Epithelial cell of esophagus (primary cell): ENCODE data around the gene ZNF646.

Source experiments
- DNase-seq: peaks from one replicate; pipeline ENCODE4 v3.0.0; 2010; ENCODE audit warnings: low read depth
- H3K4me3 ChIP-seq: 2 replicates; pipeline ENCODE4 v1.5.1; 2011; ENCODE audit warnings: mild to moderate bottlenecking, low read length, control low read depth
- TF ChIP-seq, protein P1 (sequence below): IDR thresholded peaks from 2 replicates; pipeline ENCODE4 v1.5.1; 2011; ENCODE audit warnings: low read depth, mild to moderate bottlenecking, low read length, control low read depth, inconsistent platforms; ENCODE audit not compliant: insufficient read depth; ENCODE audit errors: missing control alignments

ZNF646 gene

DNA sequence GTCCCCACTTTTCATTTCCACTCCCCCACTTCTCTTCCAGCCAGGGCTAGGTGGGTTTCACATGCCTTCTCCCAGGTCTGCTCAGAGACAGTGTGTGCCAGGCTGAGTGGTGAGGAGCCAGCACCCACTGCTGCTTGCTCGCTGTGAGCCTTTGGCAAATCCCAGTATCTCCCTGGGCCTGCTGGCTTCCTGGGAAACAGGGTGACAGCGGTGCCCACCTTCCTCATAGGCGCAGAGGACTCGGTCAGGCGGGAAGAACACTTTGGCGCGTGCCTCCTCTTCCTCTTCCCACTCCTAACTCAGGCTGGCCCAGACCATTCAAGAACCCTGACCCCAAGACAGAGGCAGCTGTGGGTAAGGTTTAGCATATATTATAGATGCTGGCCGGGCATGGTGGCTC is 15.0 kb downstream of the ZNF646 start:
- no peak for DNase-seq
- no peak overlapping the region for H3K4me3 ChIP-seq
- TF ChIP-seq, protein P1, sequence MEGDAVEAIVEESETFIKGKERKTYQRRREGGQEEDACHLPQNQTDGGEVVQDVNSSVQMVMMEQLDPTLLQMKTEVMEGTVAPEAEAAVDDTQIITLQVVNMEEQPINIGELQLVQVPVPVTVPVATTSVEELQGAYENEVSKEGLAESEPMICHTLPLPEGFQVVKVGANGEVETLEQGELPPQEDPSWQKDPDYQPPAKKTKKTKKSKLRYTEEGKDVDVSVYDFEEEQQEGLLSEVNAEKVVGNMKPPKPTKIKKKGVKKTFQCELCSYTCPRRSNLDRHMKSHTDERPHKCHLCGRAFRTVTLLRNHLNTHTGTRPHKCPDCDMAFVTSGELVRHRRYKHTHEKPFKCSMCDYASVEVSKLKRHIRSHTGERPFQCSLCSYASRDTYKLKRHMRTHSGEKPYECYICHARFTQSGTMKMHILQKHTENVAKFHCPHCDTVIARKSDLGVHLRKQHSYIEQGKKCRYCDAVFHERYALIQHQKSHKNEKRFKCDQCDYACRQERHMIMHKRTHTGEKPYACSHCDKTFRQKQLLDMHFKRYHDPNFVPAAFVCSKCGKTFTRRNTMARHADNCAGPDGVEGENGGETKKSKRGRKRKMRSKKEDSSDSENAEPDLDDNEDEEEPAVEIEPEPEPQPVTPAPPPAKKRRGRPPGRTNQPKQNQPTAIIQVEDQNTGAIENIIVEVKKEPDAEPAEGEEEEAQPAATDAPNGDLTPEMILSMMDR, result no peak

GRCh38 chr16:31090540-31090939 is 16.3 kb downstream of the ZNF646 start:
- H3K4me3 ChIP-seq, result no peak overlapping the region
- TF ChIP-seq, protein P1, result no peak
- DNase-seq, result peak; percentile 54

GRCh38 chr16:31092330-31092729 is 18.1 kb downstream of the ZNF646 start:
- TF ChIP-seq, protein P1, result no peak

GRCh38 chr16:31093132-31093703 is 19.0 kb downstream of the ZNF646 start:
- TF ChIP-seq, protein P1, result no peak
- DNase-seq, result peak; percentile 48
- H3K4me3 ChIP-seq, result peak overlapping the region; percentile 87

More at GRCh38 chr16:31092330-31092729, 18.1 kb downstream of the ZNF646 start:
- DNase-seq, result no peak
- H3K4me3 ChIP-seq, result no peak overlapping the region

DNA sequence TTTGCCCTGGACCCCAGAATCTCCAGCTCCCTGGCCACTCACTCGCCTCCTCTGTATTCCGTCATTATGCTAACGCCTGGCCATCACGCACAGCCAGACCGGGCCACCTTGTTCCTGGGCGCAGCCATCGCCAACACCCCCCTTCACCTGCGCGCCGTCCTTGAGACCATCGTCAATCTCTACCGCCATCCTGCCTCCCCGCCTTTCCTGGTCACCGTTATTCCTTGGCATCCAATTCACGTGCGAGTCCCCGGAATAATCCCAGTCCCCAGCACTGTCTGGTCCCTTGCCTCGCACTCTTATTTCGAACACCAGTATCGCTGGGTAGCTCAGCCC is 19.8 kb downstream of the ZNF646 start:
- TF ChIP-seq, protein P1, result no peak
- H3K4me3 ChIP-seq, result peak overlapping the region; percentile 87
- peak; percentile 16 for DNase-seq

DNA sequence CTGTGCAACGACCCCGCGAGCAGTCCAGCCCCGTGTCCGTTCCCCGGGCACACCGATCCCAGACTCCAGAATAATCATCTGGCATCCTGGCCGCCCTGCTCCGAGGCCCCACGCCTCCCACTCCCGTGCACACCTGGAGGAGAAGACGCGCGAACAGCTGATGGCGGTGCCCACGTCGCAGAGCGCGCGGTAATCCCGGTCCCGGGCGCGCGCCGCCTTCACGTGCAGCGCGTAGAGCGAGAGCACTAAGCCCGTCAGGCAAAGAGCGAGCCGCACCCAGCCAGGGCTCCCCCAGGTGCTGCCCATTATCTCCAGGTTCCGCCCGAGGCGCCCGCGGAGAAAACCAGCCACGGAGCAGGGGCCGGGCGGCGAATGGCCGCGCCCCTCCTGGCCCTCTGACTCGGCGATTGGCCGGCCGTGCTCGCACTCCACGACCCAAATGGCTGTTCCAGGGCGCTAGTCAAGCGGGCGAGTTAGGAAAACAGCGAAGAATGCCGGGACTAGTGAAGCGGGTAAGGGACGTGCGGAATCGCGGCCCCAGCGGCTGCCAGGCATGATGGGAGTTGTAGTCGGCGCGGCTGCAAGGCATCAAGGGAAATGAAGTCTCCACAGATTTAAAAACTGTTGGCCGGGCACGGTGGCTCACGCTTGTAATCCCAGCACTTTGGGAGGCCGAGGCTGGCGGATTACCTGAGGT is 20.4 kb downstream of the ZNF646 start, which contains the start of gene VKORC1:
Gene VKORC1 (minus strand): TSS at position 374 of the 697 bp plus-strand sequence. CDS start 68 bp downstream, at position 306.
- peak; percentile 99 for DNase-seq
- H3K4me3 ChIP-seq, result peak within 1 kb of the TSS; percentile 87
- TF ChIP-seq, protein P1, result no peak
